A673 (cell line): ENCODE measurements around the gene USP25. TPM values are rescaled to one million over a fixed set of nuclear protein-coding genes. Genes with fewer than 3 reads are reported as not detected.
A peak's percentile ranks its signal among the peaks of the same experiment; 100 is the strongest.

Source experiments
- BruUV-seq: library from RNA; stranded (reverse); fragments of 400-500 nt; replicated peaks from 2 replicates; lab custom pipeline; 2021; lab: Mats Ljungman, UMichigan
- CTCF ChIA-PET: fragments of 300-600 bp; sonication (Branson Sonifier 250); formaldehyde crosslinking; loops from one replicate; lab custom pipeline; 2022; ENCODE audit warnings: antibody characterized with exemption; lab: Charles Lee
- POLR2A ChIA-PET: fragments of 300-600 bp; sonication (Branson Sonifier 250); formaldehyde crosslinking; loops from one replicate; lab custom pipeline; 2022; ENCODE audit warnings: antibody characterized with exemption; ENCODE audit not compliant: low non-redundant PET; lab: Charles Lee
- DNase-seq: peaks from one replicate; pipeline ENCODE4 v3.0.0-alpha.2; 2015; ENCODE audit warnings: low spot score
- H3K27ac ChIP-seq: fragments of 200-600 bp; sonication (generic); 2 replicates; pipeline ENCODE4 v1.5.1; 2016; ENCODE audit warnings: mixed run types, low read depth, mild to moderate bottlenecking, mixed read lengths, antibody characterized with exemption, low read length; ENCODE audit not compliant: poor library complexity, severe bottlenecking
- H3K27me3 ChIP-seq: fragments of 200-600 bp; sonication (generic); replicated peaks from 2 replicates; pipeline ENCODE4 v1.6.1; 2017; ENCODE audit warnings: mixed run types, low read depth, mild to moderate bottlenecking, mixed read lengths, antibody characterized with exemption, low read length; ENCODE audit not compliant: insufficient read depth, poor library complexity
- H3K36me3 ChIP-seq: fragments of 200-600 bp; sonication (generic); 2 replicates; pipeline ENCODE4 v1.6.1; 2016; ENCODE audit warnings: mixed run types, mild to moderate bottlenecking, mixed read lengths, antibody characterized with exemption, low read length; ENCODE audit not compliant: insufficient read depth, poor library complexity, severe bottlenecking
- H3K4me1 ChIP-seq: fragments of 200-600 bp; sonication (generic); 2 replicates; pipeline ENCODE4 v1.6.1; 2017; ENCODE audit warnings: mixed run types, mild to moderate bottlenecking, mixed read lengths, antibody characterized with exemption, low read length; ENCODE audit not compliant: insufficient read depth, poor library complexity, severe bottlenecking
- H3K4me3 ChIP-seq: fragments of 200-600 bp; sonication (generic); 2 replicates; pipeline ENCODE4 v1.5.1; 2016; ENCODE audit warnings: low read depth, mixed run types, mild to moderate bottlenecking, mixed read lengths, low read length; ENCODE audit not compliant: poor library complexity, severe bottlenecking
- H3K9me3 ChIP-seq: fragments of 200-600 bp; sonication (generic); 2 replicates; pipeline ENCODE4 v1.6.1; 2016; ENCODE audit warnings: mixed run types, low read depth, mild to moderate bottlenecking, mixed read lengths, antibody characterized with exemption, low read length; ENCODE audit not compliant: poor library complexity, severe bottlenecking
- EZH2 ChIP-seq: fragments of 200-600 bp; sonication (generic); IDR thresholded peaks from 2 replicates; pipeline ENCODE4 v1.6.1; 2017; ENCODE audit warnings: borderline replicate concordance, low read depth, mild to moderate bottlenecking, mixed read lengths, antibody characterized with exemption, low read length; ENCODE audit not compliant: poor library complexity, severe bottlenecking
- intact Hi-C: fragments of 100-400 bp; cut with micrococcal nuclease; formaldehyde crosslinking; loops from one replicate; pipeline ENCODE4 v1.10.0; 2022; ENCODE audit not compliant: unreplicated experiment
- total RNA-seq: library from RNA; stranded (reverse); gene quantifications from 2 replicates; pipeline ENCODE4 v1.2.3, GENCODE V29; 2021
- TF ChIP-seq, protein P1 (sequence below): fragments of 300-800, 200-600 bp; sonication (generic); conservative IDR thresholded peaks from 2 replicates; pipeline ENCODE4 v1.5.1; 2017; ENCODE audit warnings: low read depth, mild to moderate bottlenecking, antibody characterized with exemption, low read length, moderate library complexity, mixed read lengths

USP25 gene
- total RNA-seq, 1 experiment from 2014 or later, result 27.5 TPM

DNA sequence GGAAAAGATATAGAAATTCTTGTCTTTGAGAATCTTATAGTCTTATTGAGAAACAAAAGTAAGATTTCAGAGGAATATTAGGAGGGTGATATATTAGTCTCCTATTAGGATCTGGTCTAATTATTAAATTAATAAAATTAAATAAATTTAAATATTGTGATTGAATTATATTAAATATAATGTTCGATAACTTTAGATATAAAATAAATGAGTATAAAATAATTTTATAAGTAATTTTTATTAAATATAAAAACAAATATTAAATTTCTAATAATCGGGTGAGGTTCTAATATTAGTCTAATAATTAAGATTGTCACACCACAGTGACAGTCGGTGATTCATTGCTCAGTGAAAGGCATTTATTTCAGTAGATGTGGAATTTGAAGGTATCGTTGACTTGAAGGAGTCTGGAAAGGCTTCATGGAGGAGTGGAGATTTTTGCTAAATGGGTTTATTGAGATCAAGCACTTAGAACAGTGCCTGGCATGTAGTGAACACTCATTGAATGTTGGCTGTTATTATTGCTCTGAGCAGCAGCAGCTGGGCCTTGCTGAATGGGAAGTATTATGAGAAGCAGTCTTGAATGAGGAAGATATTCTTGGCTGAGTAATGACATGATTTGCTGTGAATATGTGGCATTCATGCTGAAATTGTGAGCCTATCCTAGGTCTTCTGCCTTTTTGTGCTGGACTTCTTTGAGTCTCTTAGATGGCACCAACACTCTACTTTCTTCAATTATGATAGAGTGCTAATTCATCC is 74.6 kb downstream of the USP25 start:
- Histone ChIP-seq H3K36me3 (peaks cover 4% of the 10 kb centered on the region), H3K27me3 (no peaks in the 10 kb centered on the region), H3K9me3 (no peaks in the 10 kb centered on the region), H3K27ac (no peak overlapping the region), H3K4me1 (no peaks in the 10 kb centered on the region), H3K4me3 (no peak overlapping the region)
- ChIA-PET POLR2A (no interaction called here), CTCF (no interaction called here)
- peak; percentile 10 for DNase-seq
- no TSS peak for BruUV-seq
- intact Hi-C loops, result no loop called here
- TF ChIP-seq EZH2, result no peak
- TF ChIP-seq, protein P1, sequence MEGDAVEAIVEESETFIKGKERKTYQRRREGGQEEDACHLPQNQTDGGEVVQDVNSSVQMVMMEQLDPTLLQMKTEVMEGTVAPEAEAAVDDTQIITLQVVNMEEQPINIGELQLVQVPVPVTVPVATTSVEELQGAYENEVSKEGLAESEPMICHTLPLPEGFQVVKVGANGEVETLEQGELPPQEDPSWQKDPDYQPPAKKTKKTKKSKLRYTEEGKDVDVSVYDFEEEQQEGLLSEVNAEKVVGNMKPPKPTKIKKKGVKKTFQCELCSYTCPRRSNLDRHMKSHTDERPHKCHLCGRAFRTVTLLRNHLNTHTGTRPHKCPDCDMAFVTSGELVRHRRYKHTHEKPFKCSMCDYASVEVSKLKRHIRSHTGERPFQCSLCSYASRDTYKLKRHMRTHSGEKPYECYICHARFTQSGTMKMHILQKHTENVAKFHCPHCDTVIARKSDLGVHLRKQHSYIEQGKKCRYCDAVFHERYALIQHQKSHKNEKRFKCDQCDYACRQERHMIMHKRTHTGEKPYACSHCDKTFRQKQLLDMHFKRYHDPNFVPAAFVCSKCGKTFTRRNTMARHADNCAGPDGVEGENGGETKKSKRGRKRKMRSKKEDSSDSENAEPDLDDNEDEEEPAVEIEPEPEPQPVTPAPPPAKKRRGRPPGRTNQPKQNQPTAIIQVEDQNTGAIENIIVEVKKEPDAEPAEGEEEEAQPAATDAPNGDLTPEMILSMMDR, result no peak

DNA sequence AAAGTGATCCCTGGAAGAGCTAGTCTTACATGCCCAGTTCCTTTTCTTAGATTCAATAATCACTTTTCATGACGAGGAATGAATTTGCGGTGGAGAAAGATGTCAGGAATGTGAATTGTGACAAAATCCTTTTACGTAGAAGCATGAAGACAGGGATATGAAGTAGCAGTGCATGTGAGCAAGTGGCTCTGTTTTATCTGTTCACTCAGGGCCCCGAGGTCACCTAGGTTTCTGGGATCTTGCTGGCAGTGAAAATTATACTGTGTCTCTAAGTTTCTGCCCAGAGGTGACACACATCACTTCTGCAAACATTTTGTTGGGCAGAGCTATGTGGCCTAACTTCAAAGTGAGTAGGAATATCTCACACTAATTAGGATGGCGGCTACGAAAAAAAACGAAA is 79.3 kb downstream of the USP25 start:
- TF ChIP-seq, protein P1, result no peak
- ChIA-PET CTCF (no interaction called here), POLR2A (no interaction called here)
- peaks cover 2% of the 10 kb centered on the region for H3K9me3 ChIP-seq
- no peak overlapping the region for H3K4me3 ChIP-seq
- DNase-seq, result no peak
- no peaks in the 10 kb centered on the region for H3K36me3 ChIP-seq
- no peak overlapping the region for H3K27ac ChIP-seq
- intact Hi-C loops, result no loop called here
- H3K4me1 ChIP-seq, result no peaks in the 10 kb centered on the region
- no peaks in the 10 kb centered on the region for H3K27me3 ChIP-seq
- BruUV-seq, result no TSS peak

DNA sequence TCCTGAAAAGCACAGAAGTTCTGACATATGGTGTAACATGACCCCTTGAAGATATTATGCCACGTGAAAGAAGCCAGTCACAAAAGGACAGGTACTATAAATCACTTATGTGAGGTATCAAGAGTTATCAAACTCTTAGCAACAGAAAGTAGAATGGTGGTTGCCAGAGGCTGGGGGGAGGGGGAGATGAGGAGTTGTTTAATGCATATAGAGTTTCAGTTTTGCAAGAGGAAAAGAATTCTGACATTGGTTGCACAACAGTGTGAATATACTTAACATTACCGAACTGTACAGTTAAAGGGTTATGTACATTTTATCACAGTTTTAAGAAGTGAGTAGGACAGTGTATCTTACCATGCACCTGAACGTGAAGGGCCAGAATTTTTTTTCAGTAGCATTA is 80.0 kb downstream of the USP25 start:
- peak; percentile 25 for DNase-seq
- H3K9me3 ChIP-seq, result peaks cover 3% of the 10 kb centered on the region
- CTCF ChIA-PET, result no interaction called here
- H3K27me3 ChIP-seq, result no peaks in the 10 kb centered on the region
- no peak overlapping the region for H3K27ac ChIP-seq
- no peak for TF ChIP-seq EZH2
- TF ChIP-seq, protein P1, result no peak
- POLR2A ChIA-PET, result no interaction called here
- H3K4me3 ChIP-seq, result no peak overlapping the region
- intact Hi-C loops, result no loop called here
- peaks cover 3% of the 10 kb centered on the region for H3K36me3 ChIP-seq
- BruUV-seq, result no TSS peak
- no peaks in the 10 kb centered on the region for H3K4me1 ChIP-seq
